ENCODE results near the gene MFGE8.

Gene MFGE8

GRCh38 chr15:88874275-88874674 lies 38.9 kb downstream of the MFGE8 start:
- DNase-seq (ENCODE audit: low spot score): no peak

GRCh38 chr15:88873786-88874185 lies 39.4 kb downstream of the MFGE8 start:
- DNase-seq (ENCODE audit: low spot score): no peak

- DNase-seq (ENCODE audit: low spot score): no peak
Measured at GRCh38 chr15:88872706-88873105, 40.5 kb downstream of the MFGE8 start.

GRCh38 chr15:88872106-88872505 lies 41.1 kb downstream of the MFGE8 start:
- no peak for DNase-seq (ENCODE audit: low spot score)

GRCh38 chr15:88871313-88871712 lies 41.9 kb downstream of the MFGE8 start:
- no peak for DNase-seq (ENCODE audit: low spot score)

GRCh38 chr15:88866295-88866881 lies 46.8 kb downstream of the MFGE8 start:
- DNase-seq (ENCODE audit: low spot score): no peak

- no peak for DNase-seq (ENCODE audit: low spot score)
Measured at GRCh38 chr15:88865498-88866099, 47.6 kb downstream of the MFGE8 start.

- no peak for DNase-seq (ENCODE audit: low spot score)
Measured at GRCh38 chr15:88864861-88865497, 48.2 kb downstream of the MFGE8 start.

GRCh38 chr15:88863412-88863811 lies 49.8 kb downstream of the MFGE8 start:
- no peak for DNase-seq (ENCODE audit: low spot score)

- no peak for DNase-seq (ENCODE audit: low spot score)
Measured at GRCh38 chr15:88860212-88860611, 53.0 kb downstream of the MFGE8 start.

- DNase-seq (ENCODE audit: low spot score): no peak
Measured at GRCh38 chr15:88859550-88859949, 53.6 kb downstream of the MFGE8 start.

- DNase-seq (ENCODE audit: low spot score): no peak
Measured at GRCh38 chr15:88858934-88859333, 54.2 kb downstream of the MFGE8 start.

- no peak for DNase-seq (ENCODE audit: low spot score)
Measured at GRCh38 chr15:88852476-88852875, 60.7 kb downstream of the MFGE8 start.

GRCh38 chr15:88849376-88850072 lies 63.7 kb downstream of the MFGE8 start:
- DNase-seq (ENCODE audit: low spot score): no peak
